Smooth muscle cell (in vitro differentiated cells): ENCODE data around the gene LATS2. TPM values are rescaled to one million over a fixed set of nuclear protein-coding genes. Genes with fewer than 3 reads are reported as not detected.

Source experiments
- DNase-seq: peaks from one replicate; lab custom pipeline; 2025; ENCODE audit not compliant: unreplicated experiment; lab: John Stamatoyannopoulos, UW
- H2AFZ ChIP-seq: fragments of 200-600 bp; sonication (generic); 2 replicates; pipeline ENCODE4 v1.6.0; 2016; ENCODE audit warnings: antibody characterized with exemption, low read depth, mild to moderate bottlenecking
- H3F3A ChIP-seq: fragments of 200-600 bp; sonication (generic); 2 replicates; pipeline ENCODE4 v1.6.0; 2017; ENCODE audit warnings: antibody characterized with exemption, low read depth
- H3K27ac ChIP-seq: fragments of 200-600 bp; sonication (generic); 2 replicates; pipeline ENCODE4 v1.5.1; 2016; ENCODE audit warnings: low read depth, mild to moderate bottlenecking
- H3K27me3 ChIP-seq: fragments of 200-600 bp; sonication (generic); 2 replicates; pipeline ENCODE4 v1.6.1; 2016; ENCODE audit warnings: low read depth, mild to moderate bottlenecking
- H3K36me3 ChIP-seq: fragments of 200-600 bp; sonication (generic); 2 replicates; pipeline ENCODE4 v1.5.1; 2016; ENCODE audit warnings: low read depth
- H3K4me1 ChIP-seq: fragments of 200-600 bp; sonication (generic); 2 replicates; pipeline ENCODE4 v1.5.1; 2016; ENCODE audit warnings: low read depth
- H3K4me2 ChIP-seq: fragments of 200-600 bp; sonication (generic); 2 replicates; pipeline ENCODE4 v1.6.0; 2016; ENCODE audit warnings: mild to moderate bottlenecking
- H3K4me3 ChIP-seq: fragments of 200-600 bp; sonication (generic); 2 replicates; pipeline ENCODE4 v1.5.1; 2016; ENCODE audit warnings: mild to moderate bottlenecking
- H3K79me2 ChIP-seq: fragments of 200-600 bp; sonication (generic); 2 replicates; pipeline ENCODE4 v1.6.0; 2016; ENCODE audit warnings: low read depth, mild to moderate bottlenecking
- H3K9ac ChIP-seq: fragments of 200-600 bp; sonication (generic); 2 replicates; pipeline ENCODE4 v1.6.0; 2016; ENCODE audit warnings: low read depth
- H3K9me3 ChIP-seq: fragments of 200-600 bp; sonication (generic); replicated peaks from 2 replicates; pipeline ENCODE4 v1.5.1; 2016; ENCODE audit warnings: low read depth
- H4K20me1 ChIP-seq: fragments of 200-600 bp; sonication (generic); 2 replicates; pipeline ENCODE4 v1.6.0; 2016; ENCODE audit warnings: low read depth
- CTCF ChIP-seq: fragments of 200-600 bp; sonication (generic); IDR thresholded peaks from 2 replicates; pipeline ENCODE4 v1.5.1; 2017; ENCODE audit warnings: borderline replicate concordance, mild to moderate bottlenecking, antibody characterized with exemption; ENCODE audit not compliant: insufficient read depth, poor library complexity, severe bottlenecking
- WGBS: methylation state at CpG from one replicate; pipeline ENCODE4 v1.1.7; 2016; ENCODE audit warnings: low lambda C conversion rate; 5-methylcytosine and 5-hydroxymethylcytosine counted together
- polyA plus RNA-seq: library from polyadenylated mRNA; unstranded; fragments of >200 nt; fragmentation: Nextera tagmentation; extraction: Ambion mirVana; gene quantifications from 2 replicates; pipeline ENCODE4 v1.2.1, GENCODE V29; 2016
- total RNA-seq: library from RNA; depleted of rRNA; stranded (reverse); fragments of >200 nt; gene quantifications from 2 replicates; pipeline ENCODE4 v1.2.3, GENCODE V29; 2014

LATS2 gene
- total and polyA plus RNA-seq, 2 experiments from 2014 or later: 6.9 to 20.8 TPM

GRCh38 chr13:21055016-21055415 is 6.4 kb downstream of the LATS2 start:
- no peak overlapping the region for H3K4me3 ChIP-seq
- WGBS: 40% methylated on average over 2 of the region's 2 CpGs
- H3K9me3 ChIP-seq: no peaks in the 10 kb centered on the region
- no peak overlapping the region for H3K9ac ChIP-seq
- no peaks in the 10 kb centered on the region for H3K27me3 ChIP-seq
- peak overlapping the region; percentile 8 for H3K27ac ChIP-seq
- H4K20me1 ChIP-seq: peaks cover 100% of the 10 kb centered on the region
- H2AFZ ChIP-seq: no peak overlapping the region
- no peak for TF ChIP-seq CTCF
- peaks cover 100% of the 10 kb centered on the region for H3K79me2 ChIP-seq
- H3K36me3 ChIP-seq: peaks cover 4% of the 10 kb centered on the region
- DNase-seq: no peak
- H3K4me1 ChIP-seq: peaks cover 22% of the 10 kb centered on the region
- H3K4me2 ChIP-seq: peak overlapping the region; percentile 46
- peaks cover 3% of the 10 kb centered on the region for H3F3A ChIP-seq

GRCh38 chr13:21054313-21054712 is 7.1 kb downstream of the LATS2 start:
- H3K27ac ChIP-seq: no peak overlapping the region
- H3K4me1 ChIP-seq: peaks cover 18% of the 10 kb centered on the region
- H2AFZ ChIP-seq: no peak overlapping the region
- no peak overlapping the region for H3K4me2 ChIP-seq
- no peak overlapping the region for H3K4me3 ChIP-seq
- no peak for TF ChIP-seq CTCF
- H3K9me3 ChIP-seq: no peaks in the 10 kb centered on the region
- H3F3A ChIP-seq: peaks cover 6% of the 10 kb centered on the region
- WGBS: 87% methylated on average over 8 of the region's 8 CpGs
- peaks cover 4% of the 10 kb centered on the region for H3K36me3 ChIP-seq
- peaks cover 100% of the 10 kb centered on the region for H4K20me1 ChIP-seq
- peaks cover 100% of the 10 kb centered on the region for H3K79me2 ChIP-seq
- H3K27me3 ChIP-seq: no peaks in the 10 kb centered on the region
- DNase-seq: no peak
- no peak overlapping the region for H3K9ac ChIP-seq

GRCh38 chr13:21053231-21053630 is 8.2 kb downstream of the LATS2 start:
- DNase-seq: no peak
- no peaks in the 10 kb centered on the region for H3K27me3 ChIP-seq
- TF ChIP-seq CTCF: no peak
- peaks cover 4% of the 10 kb centered on the region for H3K36me3 ChIP-seq
- H3F3A ChIP-seq: peaks cover 6% of the 10 kb centered on the region
- H3K9ac ChIP-seq: no peak overlapping the region
- H4K20me1 ChIP-seq: peaks cover 100% of the 10 kb centered on the region
- H3K27ac ChIP-seq: no peak overlapping the region
- peaks cover 100% of the 10 kb centered on the region for H3K79me2 ChIP-seq
- H2AFZ ChIP-seq: no peak overlapping the region
- H3K4me2 ChIP-seq: no peak overlapping the region
- WGBS: 93% methylated on average over 5 of the region's 5 CpGs
- H3K4me1 ChIP-seq: peaks cover 10% of the 10 kb centered on the region
- H3K4me3 ChIP-seq: no peak overlapping the region
- no peaks in the 10 kb centered on the region for H3K9me3 ChIP-seq

DNA sequence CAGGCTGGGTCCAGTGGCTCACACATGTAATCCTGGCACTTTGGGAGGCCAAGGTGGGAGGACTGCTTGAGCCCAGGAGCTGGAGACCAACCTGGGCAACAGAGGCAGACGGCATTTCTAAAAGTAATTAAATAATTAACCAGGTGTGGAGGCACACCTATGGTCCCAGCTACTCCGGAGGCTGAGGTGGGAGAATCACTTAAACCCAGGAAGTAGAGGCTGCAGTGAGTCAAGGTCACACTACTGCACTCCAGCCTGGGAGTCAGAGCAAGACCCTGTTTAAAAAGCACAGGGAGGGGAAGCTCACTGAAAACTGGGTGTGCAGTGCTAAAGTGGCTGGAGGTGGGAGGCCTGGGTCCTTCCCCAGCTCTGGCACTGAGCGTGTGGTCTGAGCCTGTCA is 9.7 kb downstream of the LATS2 start:
- no peak overlapping the region for H3K9ac ChIP-seq
- peaks cover 100% of the 10 kb centered on the region for H3K79me2 ChIP-seq
- peaks cover 4% of the 10 kb centered on the region for H3K36me3 ChIP-seq
- H3K27me3 ChIP-seq: no peaks in the 10 kb centered on the region
- H3K9me3 ChIP-seq: no peaks in the 10 kb centered on the region
- no peak for DNase-seq
- H4K20me1 ChIP-seq: peaks cover 100% of the 10 kb centered on the region
- H3F3A ChIP-seq: peaks cover 6% of the 10 kb centered on the region
- WGBS: 100% methylated on average over 3 of the region's 3 CpGs
- no peak overlapping the region for H3K27ac ChIP-seq
- H3K4me3 ChIP-seq: no peak overlapping the region
- H2AFZ ChIP-seq: no peak overlapping the region
- H3K4me2 ChIP-seq: no peak overlapping the region
- no peak for TF ChIP-seq CTCF
- H3K4me1 ChIP-seq: peaks cover 10% of the 10 kb centered on the region
